ENCODE measurements around the gene GPR176.

GPR176 gene

GRCh38 chr15:39860871-39861270 is 59.2 kb downstream of the GPR176 start:
- no peak overlapping the region for H3K4me3 ChIP-seq (ENCODE audit: low read length)
- no peak for DNase-seq (ENCODE audit: low read depth)
- no peak for TF ChIP-seq CTCF (conservative IDR thresholded peaks at IDR 0.05; ENCODE audit: low read length)

- peak; percentile 63 for DNase-seq (ENCODE audit: low read depth)
- TF ChIP-seq CTCF (conservative IDR thresholded peaks at IDR 0.05; ENCODE audit: low read length), result no peak
These were observed 59.9 kb downstream of the GPR176 start for GRCh38 chr15:39860200-39860599.

GRCh38 chr15:39859636-39860035 is 60.4 kb downstream of the GPR176 start:
- H3K4me3 ChIP-seq (ENCODE audit: low read length), result no peak overlapping the region
- no peak for DNase-seq (ENCODE audit: low read depth)
- TF ChIP-seq CTCF (conservative IDR thresholded peaks at IDR 0.05; ENCODE audit: low read length), result no peak

More at GRCh38 chr15:39860200-39860599, 59.9 kb downstream of the GPR176 start:
- no peak overlapping the region for H3K4me3 ChIP-seq (ENCODE audit: low read length)

GRCh38 chr15:39857132-39857531 is 62.9 kb downstream of the GPR176 start:
- no peak for DNase-seq (ENCODE audit: low read depth)
- no peak for TF ChIP-seq CTCF (conservative IDR thresholded peaks at IDR 0.05; ENCODE audit: low read length)
- H3K4me3 ChIP-seq (ENCODE audit: low read length), result no peak overlapping the region

- no peak overlapping the region for H3K4me3 ChIP-seq (ENCODE audit: low read length)
- no peak for DNase-seq (ENCODE audit: low read depth)
- no peak for TF ChIP-seq CTCF (conservative IDR thresholded peaks at IDR 0.05; ENCODE audit: low read length)
These were observed 63.7 kb downstream of the GPR176 start for GRCh38 chr15:39856357-39856756.

- H3K4me3 ChIP-seq (ENCODE audit: low read length), result no peak overlapping the region
- peak; percentile 79 for DNase-seq (ENCODE audit: low read depth)
These were observed 64.7 kb downstream of the GPR176 start for GRCh38 chr15:39855400-39855799.

GRCh38 chr15:39854161-39854560 is 65.9 kb downstream of the GPR176 start:
- TF ChIP-seq CTCF (conservative IDR thresholded peaks at IDR 0.05; ENCODE audit: low read length), result no peak
- DNase-seq (ENCODE audit: low read depth), result peak; percentile 50
- no peak overlapping the region for H3K4me3 ChIP-seq (ENCODE audit: low read length)

More at GRCh38 chr15:39855400-39855799, 64.7 kb downstream of the GPR176 start:
- no peak for TF ChIP-seq CTCF (conservative IDR thresholded peaks at IDR 0.05; ENCODE audit: low read length)
